D721Med (cell line): ENCODE results near the gene HMX3.
A peak's percentile ranks its signal among the peaks of the same experiment; 100 is the strongest.

Source experiments
- DNase-seq: peaks from one replicate; pipeline ENCODE4 v3.0.0; 2011; ENCODE audit warnings: low spot score; ENCODE audit not compliant: insufficient read length
- FAIRE-seq: peaks from 2 replicates; lab custom pipeline; 2011; peaks lifted over from hg19 to GRCh38; lab: Jason Lieb, UNC
- CTCF ChIP-seq: IDR thresholded peaks from 2 replicates; pipeline ENCODE4 v1.5.1; 2012; ENCODE audit warnings: mild to moderate bottlenecking, control low read depth; ENCODE audit not compliant: insufficient read depth; ENCODE audit errors: missing control alignments

HMX3 gene

DNA sequence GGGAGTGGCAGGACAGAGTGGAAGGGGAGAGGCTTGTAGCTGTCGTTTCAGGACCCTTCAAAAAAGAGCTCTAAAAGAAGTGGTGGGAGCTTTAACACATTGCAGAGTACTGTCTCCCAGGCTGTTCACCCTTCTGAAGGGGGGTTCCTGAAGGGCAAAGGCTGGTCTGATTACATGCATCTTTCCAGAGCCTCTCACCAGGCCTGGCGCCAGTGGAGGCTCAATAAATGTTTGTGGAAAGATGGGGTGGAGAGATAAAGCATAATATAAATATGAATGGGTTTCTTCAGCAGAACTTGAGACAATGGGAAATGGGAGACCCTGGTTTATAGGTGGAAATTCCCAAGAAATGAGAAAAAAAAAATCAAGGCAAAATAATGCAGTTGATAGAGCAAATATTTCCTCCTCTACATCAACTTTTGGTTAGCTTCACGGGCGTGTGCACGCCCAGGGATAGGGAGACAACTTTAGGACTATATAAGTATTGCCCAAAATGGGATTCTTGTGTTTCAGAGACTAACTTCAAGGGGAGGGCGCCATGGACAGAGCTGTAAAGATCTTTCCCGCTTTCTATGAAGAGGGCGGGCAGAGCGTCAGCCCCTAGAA, 17.8 kb downstream of the HMX3 start:
- TF ChIP-seq CTCF: no peak
- DNase-seq (no peak), FAIRE-seq (no peak)

- FAIRE-seq: no peak
- TF ChIP-seq CTCF: no peak
- peak; percentile 66 for DNase-seq
These were observed 18.4 kb downstream of the HMX3 start, which contains the start of gene BUB3 for GRCh38 chr10:123154092-123154710. Gene BUB3 (plus strand): TSS chr10:123154402. CDS start chr10:123154918, 516 bp downstream.

DNA sequence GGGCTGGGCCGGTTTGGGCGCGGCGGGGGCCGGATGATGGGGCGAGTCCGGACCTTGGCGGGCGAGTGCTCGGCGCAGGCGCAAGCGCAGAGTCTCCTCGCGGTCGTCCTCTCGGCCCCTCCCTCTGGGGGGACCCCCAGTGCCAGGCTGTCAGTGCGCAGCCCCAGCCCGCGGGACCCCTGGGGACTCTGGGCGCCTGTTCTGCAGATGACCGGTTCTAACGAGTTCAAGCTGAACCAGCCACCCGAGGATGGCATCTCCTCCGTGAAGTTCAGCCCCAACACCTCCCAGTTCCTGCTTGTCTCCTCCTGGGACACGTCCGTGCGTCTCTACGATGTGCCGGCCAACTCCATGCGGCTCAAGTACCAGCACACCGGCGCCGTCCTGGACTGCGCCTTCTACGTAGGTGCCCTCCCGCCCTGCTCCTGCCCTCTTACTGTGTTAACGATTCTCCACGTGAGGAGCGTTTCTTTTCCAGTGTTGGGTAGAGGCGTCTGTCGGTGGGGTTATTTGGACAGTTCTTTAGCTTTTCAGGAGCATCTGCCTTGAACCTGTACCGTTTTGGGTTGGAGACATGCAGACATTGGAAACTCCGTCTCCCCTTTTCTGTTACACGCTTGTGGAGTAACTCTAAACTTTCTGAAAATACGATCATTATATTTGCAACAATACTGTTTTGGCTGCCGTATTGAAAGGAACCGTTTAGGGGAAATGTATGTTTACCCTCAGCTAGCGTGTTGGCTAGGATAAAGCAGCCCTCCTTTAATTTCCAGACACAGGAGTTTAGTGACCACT, 19.1 kb downstream of the HMX3 start:
- no peak for TF ChIP-seq CTCF
- FAIRE-seq (no peak), DNase-seq (no peak)

DNA sequence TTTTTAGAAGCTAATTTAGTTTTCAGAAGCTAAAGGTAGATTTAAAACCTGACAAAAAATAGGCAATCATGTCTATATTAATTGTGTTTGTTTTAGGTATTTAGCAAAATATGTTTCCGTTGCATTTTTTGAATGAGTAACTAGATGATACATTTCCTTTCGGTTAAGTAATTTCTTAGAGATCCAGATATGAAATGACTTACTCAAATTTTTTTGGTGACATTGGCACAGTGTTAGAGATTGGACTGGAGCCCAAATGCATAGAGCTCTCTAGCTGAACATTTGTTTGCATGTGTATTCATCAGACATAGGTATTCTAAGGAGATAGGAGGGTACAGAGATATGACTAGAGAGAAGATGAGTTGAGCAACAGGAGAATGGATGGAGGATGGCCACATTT, 20.3 kb downstream of the HMX3 start:
- no peak for TF ChIP-seq CTCF
- no peak for FAIRE-seq
- no peak for DNase-seq

DNA sequence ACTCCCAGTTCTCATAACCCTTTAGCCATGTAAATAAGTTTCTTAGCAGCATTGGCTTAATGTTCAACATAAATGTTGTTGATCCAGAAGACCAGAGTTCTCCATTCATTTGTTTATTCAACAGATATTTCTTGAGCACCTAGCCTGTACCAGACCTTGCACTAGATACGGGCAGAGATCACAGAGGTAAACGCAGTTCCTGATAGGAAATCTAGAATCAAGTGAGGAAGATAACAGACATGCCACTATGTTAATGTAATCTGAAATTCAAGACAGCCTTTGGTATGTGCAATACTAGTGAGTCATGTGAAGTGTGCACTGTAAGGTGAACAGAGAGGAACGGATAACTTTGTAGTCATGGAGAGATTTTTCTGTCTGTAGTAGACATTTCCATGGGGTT, 21.4 kb downstream of the HMX3 start:
- no peak for FAIRE-seq
- TF ChIP-seq CTCF: no peak
- DNase-seq: no peak

GRCh38 chr10:123158682-123159081, 22.9 kb downstream of the HMX3 start:
- TF ChIP-seq CTCF: no peak
- FAIRE-seq (no peak), DNase-seq (no peak)
